B cell (primary cell): ENCODE measurements around the gene YOD1. TPM values are rescaled to one million over a fixed set of nuclear protein-coding genes. Genes with fewer than 3 reads are reported as not detected.

ENCODE experiments used
- ATAC-seq: fragments of 200-7000 bp; cut with Tn5 transposase; one replicate; pipeline ENCODE4 v1.10.0; 2021; ENCODE audit warnings: low read depth, mild to moderate bottlenecking, moderate number of reproducible peaks, moderate library complexity
- CTCF ChIA-PET: fragments of 350-600 bp; sonication (Branson Sonifier 250); formaldehyde crosslinking; loops from one replicate; lab custom pipeline; 2021; ENCODE audit warnings: antibody characterized with exemption, inconsistent platforms; lab: Charles Lee
- POLR2A ChIA-PET: fragments of 350-600 bp; sonication (Branson Sonifier 250); formaldehyde crosslinking; loops from one replicate; lab custom pipeline; 2021; ENCODE audit warnings: antibody characterized with exemption; lab: Charles Lee
- DNase-seq: peaks from one replicate; pipeline ENCODE4 v3.0.0; 2013
- H2AFZ ChIP-seq: 2 replicates; pipeline ENCODE4 v1.6.1; 2012; ENCODE audit warnings: mild to moderate bottlenecking, low read depth, low read length; ENCODE audit not compliant: insufficient read depth, poor library complexity, severe bottlenecking
- H3K27ac ChIP-seq, 2 donors: 1 replicate in 1 of 2; 2 replicates in 1 of 2; pipeline ENCODE4 v1.5.1; 2012 to 2013; ENCODE audit warnings: low read length in 2 of 2, mild to moderate bottlenecking in 2 of 2, moderate library complexity in 1 of 2
- H3K27me3 ChIP-seq, 4 experiments: fragments of 200-600 bp in 1 of 4; sonication (generic) in 1 of 4; replicated peaks in 1 of 4; 1 replicate in 2 of 4; 2 replicates in 2 of 4; pipeline versions ENCODE4 v1.6.1 to v1.7.0; 2013 to 2016; ENCODE audit warnings: low read length in 3 of 4, mild to moderate bottlenecking in 2 of 4, mixed read lengths in 1 of 4, moderate library complexity in 1 of 4; ENCODE audit not compliant: insufficient read depth in 4 of 4, control insufficient read depth in 3 of 4; ENCODE audit errors: control extremely low read depth in 1 of 4
- H3K36me3 ChIP-seq, 2 experiments: replicated peaks in 1 of 2; 1 replicate in 1 of 2; 2 replicates in 1 of 2; pipeline versions ENCODE4 v1.6.1 to v1.7.1; 2013; ENCODE audit warnings: low read length in 1 of 2; ENCODE audit not compliant: insufficient read depth in 2 of 2, control insufficient read depth in 1 of 2; ENCODE audit errors: control extremely low read depth in 1 of 2, extremely low read depth in 1 of 2
- H3K4me1 ChIP-seq, 2 donors: fragments of 200-600 bp in 1 of 2; sonication (generic) in 1 of 2; 1 replicate in 1 of 2; 2 replicates in 1 of 2; pipeline versions ENCODE4 v1.5.1 to v1.6.1; 2013 to 2017; ENCODE audit warnings: low read length in 2 of 2; ENCODE audit not compliant: control insufficient read depth in 2 of 2, insufficient read depth in 2 of 2
- H3K4me2 ChIP-seq: replicated peaks from 2 replicates; pipeline ENCODE3; 2012; ENCODE audit warnings: mild to moderate bottlenecking, low read depth, low read length; ENCODE audit not compliant: poor library complexity, severe bottlenecking
- H3K4me3 ChIP-seq, 5 experiments: fragments of 200-600 bp in 1 of 5; sonication (generic) in 1 of 5; 1 replicate in 3 of 5; 2 replicates in 2 of 5; pipeline versions ENCODE4 v1.5.1 to v1.7.0; 2011 to 2016; ENCODE audit warnings: low read length in 4 of 5, mild to moderate bottlenecking in 4 of 5, low read depth in 2 of 5, control low read depth in 1 of 5, moderate library complexity in 1 of 5; ENCODE audit not compliant: insufficient read depth in 1 of 5; ENCODE audit errors: control extremely low read depth in 1 of 5, extremely low read depth in 1 of 5
- H3K79me2 ChIP-seq: fragments of 200-600 bp; sonication (generic); one replicate; pipeline ENCODE4 v1.6.0; 2016; ENCODE audit warnings: low read length; ENCODE audit not compliant: control insufficient read depth, insufficient read depth
- H3K9ac ChIP-seq: fragments of 200-600 bp; sonication (generic); 2 replicates; pipeline ENCODE4 v1.6.1; 2017; ENCODE audit warnings: mild to moderate bottlenecking, low read length, moderate library complexity
- H3K9me3 ChIP-seq, 3 donors: one replicate each; pipeline versions ENCODE4 v1.6.1 to v1.7.1; 2013; ENCODE audit warnings: low read length in 2 of 3; ENCODE audit not compliant: control insufficient read depth in 2 of 3, insufficient read depth in 1 of 3; ENCODE audit errors: control extremely low read depth in 1 of 3
- H4K20me1 ChIP-seq: 2 replicates; pipeline ENCODE4 v1.6.0; 2012; ENCODE audit warnings: mild to moderate bottlenecking, low read length; ENCODE audit not compliant: insufficient read depth, control insufficient read depth, poor library complexity, severe bottlenecking
- H3K27ac Mint-ChIP-seq: one replicate; pipeline ENCODE4 v1.8.0; 2021; ENCODE audit warnings: mixed read lengths
- H3K27me3 Mint-ChIP-seq: one replicate; pipeline ENCODE4 v1.8.0; 2021; ENCODE audit warnings: mixed read lengths
- H3K4me1 Mint-ChIP-seq: one replicate; pipeline ENCODE4 v1.8.0; 2021; ENCODE audit warnings: mixed read lengths
- H3K4me3 Mint-ChIP-seq: one replicate; pipeline ENCODE4 v1.8.0; 2021; ENCODE audit warnings: mixed read lengths
- H3K9me3 Mint-ChIP-seq: one replicate; pipeline ENCODE4 v1.8.0; 2022; ENCODE audit warnings: mixed read lengths; ENCODE audit not compliant: insufficient read depth
- CTCF ChIP-seq: fragments of 200-600 bp; IDR thresholded peaks from one replicate; pipeline ENCODE4 v1.8.0; 2022; ENCODE audit warnings: antibody characterized with exemption, mild to moderate bottlenecking
- EZH2 ChIP-seq: IDR thresholded peaks from 2 replicates; pipeline ENCODE4 v1.6.1; 2012; ENCODE audit warnings: borderline replicate concordance, low read depth, mild to moderate bottlenecking, moderate library complexity, low read length; ENCODE audit not compliant: insufficient read depth, poor library complexity, severe bottlenecking
- WGBS: methylation state at CpG from one replicate; pipeline ENCODE4 v1.1.5; 2013; ENCODE audit warnings: missing lambda C conversion rate; ENCODE audit not compliant: insufficient coverage; 5-methylcytosine and 5-hydroxymethylcytosine counted together
- intact Hi-C: fragments of 100-400 bp; cut with micrococcal nuclease; formaldehyde crosslinking; loops from one replicate; pipeline ENCODE4 v1.10.0; 2022
- polyA plus RNA-seq: library from polyadenylated mRNA; depleted of rRNA; stranded (reverse); fragments of >200 nt; gene quantifications from 2 replicates; pipeline ENCODE4 v1.2.3, GENCODE V29; 2012
- total RNA-seq, 2 donors: library from RNA; stranded (reverse); fragments of 120-200 nt in 1 of 2; gene quantifications; 1 replicate in 1 of 2; 2 replicates in 1 of 2; pipeline versions ENCODE4 v1.2.3 to v1.2.4, GENCODE V29; 2013 to 2022

The YOD1 gene
- total and polyA plus RNA-seq, 2 donors (not counting 1 experiment from before 2014, with no cell fraction given) = 2.3 to 9.4 TPM

GRCh38 chr1:207036865-207037264, 14.1 kb downstream of the YOD1 start:
- Histone ChIP-seq H3K9me3 (no peaks in the 10 kb centered on the region), H3K9ac (no peak overlapping the region), H3K4me3 (no peak overlapping the region), H3K27me3 (peaks cover 0 to 14% (median 3%) of the 10 kb centered on the region in 4 experiments), H3K4me1 (no peaks in the 10 kb centered on the region), H3K36me3 (no peaks in the 10 kb centered on the region), H3K79me2 (no peaks in the 10 kb centered on the region), H3K4me2 (no peak overlapping the region), H3K27ac (no peak overlapping the region), H4K20me1 (no peaks in the 10 kb centered on the region), H2AFZ (no peak overlapping the region)
- POLR2A ChIA-PET = no interaction called here
- Mint-ChIP-seq H3K4me1 (no peaks in the 10 kb centered on the region), H3K27me3 (peaks cover 29% of the 10 kb centered on the region), H3K4me3 (no peak overlapping the region), H3K9me3 (no peaks in the 10 kb centered on the region), H3K27ac (no peak overlapping the region)
- WGBS = no CpG with 5 or more reads among the region's 1 CpG
- TF ChIP-seq CTCF (no peak), EZH2 (no peak)
- intact Hi-C loops = no loop called here
- CTCF ChIA-PET = no interaction called here
- DNase-seq (no peak), ATAC-seq (no peak)

GRCh38 chr1:207035877-207036551, 15.0 kb downstream of the YOD1 start:
- Histone ChIP-seq H3K9ac (no peak overlapping the region), H3K79me2 (no peaks in the 10 kb centered on the region), H2AFZ (no peak overlapping the region), H3K9me3 (no peaks in the 10 kb centered on the region), H3K4me1 (no peaks in the 10 kb centered on the region), H4K20me1 (no peaks in the 10 kb centered on the region), H3K4me3 (no peak overlapping the region), H3K4me2 (no peak overlapping the region), H3K27me3 (peaks cover 0 to 23% (median 4%) of the 10 kb centered on the region in 4 experiments), H3K36me3 (no peaks in the 10 kb centered on the region), H3K27ac (no peak overlapping the region)
- H3K27me3 Mint-ChIP-seq = peaks cover 38% of the 10 kb centered on the region
- no peak for DNase-seq
- intact Hi-C loops = no loop called here
- ChIA-PET CTCF (interaction anchor here (1.0 kb wide), 1 partner anchor 12 kb away, joined by 6 read pairs; no protein-coding TSS in a partner anchor), POLR2A (no interaction called here)
- no peak overlapping the region for H3K4me3 Mint-ChIP-seq
- TF ChIP-seq CTCF (no peak), EZH2 (no peak)
- ATAC-seq = no peak
- H3K27ac Mint-ChIP-seq = no peak overlapping the region
- H3K4me1 Mint-ChIP-seq = no peaks in the 10 kb centered on the region
- no peaks in the 10 kb centered on the region for H3K9me3 Mint-ChIP-seq
- 80% methylated on average over 2 of the region's 4 CpGs for WGBS
